Neuronal stem cell (in vitro differentiated cells): ENCODE results near the gene DLGAP4.
"Not testable (repeated sequence)": the region's sequence is repeated elsewhere in the genome, so short reads cannot be mapped to it uniquely, and the experiment has no call there.

Source experiments
- DNase-seq: peaks from one replicate; pipeline ENCODE4 v3.0.0-alpha.2; 2013; ENCODE audit warnings: low spot score
- H2AFZ ChIP-seq: one replicate; pipeline ENCODE4 v1.6.1; 2013; ENCODE audit warnings: mild to moderate bottlenecking, low read length, inconsistent platforms
- H2AK5ac ChIP-seq: 2 replicates; pipeline ENCODE4 v1.6.1; 2013; ENCODE audit warnings: low read depth, mild to moderate bottlenecking, inconsistent platforms, low read length, moderate library complexity, mixed read lengths
- H2BK120ac ChIP-seq: 2 replicates; pipeline ENCODE4 v1.6.1; 2013; ENCODE audit warnings: low read depth, mild to moderate bottlenecking, inconsistent platforms, low read length, moderate library complexity, mixed read lengths
- H2BK12ac ChIP-seq: one replicate; pipeline ENCODE4 v1.6.1; 2013; ENCODE audit warnings: low read length, inconsistent platforms
- H2BK15ac ChIP-seq: 2 replicates; pipeline ENCODE4 v1.6.1; 2013; ENCODE audit warnings: mild to moderate bottlenecking, low read length, inconsistent platforms, mixed read lengths
- H2BK5ac ChIP-seq: one replicate; pipeline ENCODE4 v1.6.1; 2013; ENCODE audit warnings: inconsistent platforms, mild to moderate bottlenecking, low read length, moderate library complexity
- H3K14ac ChIP-seq: one replicate; pipeline ENCODE4 v1.6.1; 2013; ENCODE audit warnings: low read length, inconsistent platforms
- H3K18ac ChIP-seq: 2 replicates; pipeline ENCODE4 v1.6.1; 2013; ENCODE audit warnings: low read length, inconsistent platforms
- H3K23ac ChIP-seq: 2 replicates; pipeline ENCODE4 v1.6.1; 2013; ENCODE audit warnings: low read depth, mild to moderate bottlenecking, mixed read lengths, low read length, inconsistent platforms; ENCODE audit not compliant: poor library complexity
- H3K27ac ChIP-seq: replicated peaks from 3 replicates; pipeline ENCODE4 v1.5.1; 2013; ENCODE audit warnings: low read length, inconsistent platforms
- H3K27me3 ChIP-seq, 3 experiments: 2 replicates each; pipeline ENCODE4 v1.6.1; 2013; ENCODE audit warnings: low read length in 3 of 3, mild to moderate bottlenecking in 2 of 3, inconsistent platforms in 1 of 3, low read depth in 1 of 3, mixed read lengths in 1 of 3, moderate library complexity in 1 of 3; ENCODE audit not compliant: control insufficient read depth in 3 of 3, insufficient read depth in 3 of 3
- H3K36me3 ChIP-seq, 2 donors: replicated peaks in 1 of 2; 2 replicates each; pipeline ENCODE4 v1.6.1; 2013; ENCODE audit warnings: low read length in 2 of 2; ENCODE audit not compliant: control insufficient read depth in 2 of 2, insufficient read depth in 2 of 2
- H3K4ac ChIP-seq: 2 replicates; pipeline ENCODE4 v1.6.1; 2013; ENCODE audit warnings: inconsistent platforms, mild to moderate bottlenecking, low read length, moderate library complexity
- H3K4me1 ChIP-seq, 2 donors: 1 replicate in 1 of 2; 2 replicates in 1 of 2; pipeline ENCODE4 v1.6.1; 2013; ENCODE audit warnings: low read length in 2 of 2, low read depth in 1 of 2; ENCODE audit not compliant: control insufficient read depth in 2 of 2, insufficient read depth in 1 of 2
- H3K4me2 ChIP-seq: one replicate; pipeline ENCODE4 v1.6.1; 2013; ENCODE audit warnings: mild to moderate bottlenecking, low read length, inconsistent platforms; ENCODE audit not compliant: insufficient read depth, poor library complexity, severe bottlenecking
- H3K4me3 ChIP-seq, 2 donors: 2 replicates each; pipeline ENCODE4 v1.5.1; 2013; ENCODE audit warnings: low read length in 2 of 2, mild to moderate bottlenecking in 2 of 2, inconsistent platforms in 1 of 2, moderate library complexity in 1 of 2
- H3K79me1 ChIP-seq: one replicate; pipeline ENCODE4 v1.6.1; 2013; ENCODE audit warnings: low read depth, mild to moderate bottlenecking, inconsistent platforms, low read length, moderate library complexity
- H3K9ac ChIP-seq: one replicate; pipeline ENCODE4 v1.6.1; 2013; ENCODE audit warnings: mild to moderate bottlenecking, low read depth, low read length, inconsistent platforms; ENCODE audit not compliant: poor library complexity
- H3K9me3 ChIP-seq, 2 donors: replicated peaks in 1 of 2; 2 replicates each; pipeline versions ENCODE3 to v1.6.1; 2013; ENCODE audit warnings: low read length in 2 of 2, mild to moderate bottlenecking in 2 of 2, inconsistent platforms in 1 of 2, low read depth in 1 of 2, mixed read lengths in 1 of 2, moderate library complexity in 1 of 2; ENCODE audit not compliant: control insufficient read depth in 2 of 2, insufficient read depth in 1 of 2
- H4K8ac ChIP-seq: one replicate; pipeline ENCODE4 v1.6.1; 2013; ENCODE audit warnings: low read depth, mild to moderate bottlenecking, inconsistent platforms, low read length, moderate library complexity
- H4K91ac ChIP-seq: one replicate; pipeline ENCODE4 v1.6.1; 2013; ENCODE audit warnings: low read length, low read depth, mild to moderate bottlenecking, inconsistent platforms; ENCODE audit not compliant: poor library complexity
- WGBS, 2 donors: extraction: QIAGEN DNeasy Blood & Tissue Kit; methylation state at CpG; one replicate each; pipeline ENCODE4 v1.1.7; 2013; ENCODE audit warnings: missing lambda C conversion rate in 2 of 2, mixed read lengths in 1 of 2; ENCODE audit not compliant: insufficient read length in 2 of 2, insufficient replicate concordance in 1 of 2; ENCODE audit errors: extremely low coverage in 2 of 2; 5-methylcytosine and 5-hydroxymethylcytosine counted together

The DLGAP4 gene

DNA sequence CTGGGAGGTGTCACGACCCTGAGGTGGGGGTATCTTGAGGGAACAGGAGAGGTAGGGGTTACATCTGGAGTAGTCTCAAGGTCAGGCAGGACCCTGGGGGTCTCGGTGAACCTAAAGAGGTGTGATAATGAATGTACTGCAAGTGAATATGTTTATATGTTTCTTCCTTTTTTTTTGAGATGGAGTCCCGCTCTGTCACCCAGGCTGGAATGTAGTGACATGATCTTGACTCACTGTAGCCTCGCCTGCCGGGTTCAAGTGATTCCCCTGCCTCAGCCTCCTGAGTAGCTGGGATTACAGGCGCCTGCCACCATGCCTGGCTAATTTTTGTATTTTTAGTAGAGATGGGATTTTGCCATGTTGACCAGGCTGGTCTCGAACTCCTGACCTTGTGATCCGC lies 168.9 kb downstream of the DLGAP4 start:
- peaks cover 0 to 66% of the 10 kb centered on the region in 2 donors for H3K36me3 ChIP-seq
- DNase-seq, H3K4me1 ChIP-seq, H3K9ac ChIP-seq, H3K4ac ChIP-seq, H2BK120ac ChIP-seq, H2BK12ac ChIP-seq, H3K4me3 ChIP-seq, H2AK5ac ChIP-seq, H3K18ac ChIP-seq, H3K4me2 ChIP-seq, H2BK5ac ChIP-seq, H3K23ac ChIP-seq, H3K79me1 ChIP-seq, H2BK15ac ChIP-seq, H3K27ac ChIP-seq, H3K14ac ChIP-seq, H4K91ac ChIP-seq, H3K27me3 ChIP-seq, H2AFZ ChIP-seq, H3K9me3 ChIP-seq, H4K8ac ChIP-seq: not testable (repeated sequence)
- WGBS, 2 donors = no CpG with 5 or more reads among the region's 8 CpGs

DNA sequence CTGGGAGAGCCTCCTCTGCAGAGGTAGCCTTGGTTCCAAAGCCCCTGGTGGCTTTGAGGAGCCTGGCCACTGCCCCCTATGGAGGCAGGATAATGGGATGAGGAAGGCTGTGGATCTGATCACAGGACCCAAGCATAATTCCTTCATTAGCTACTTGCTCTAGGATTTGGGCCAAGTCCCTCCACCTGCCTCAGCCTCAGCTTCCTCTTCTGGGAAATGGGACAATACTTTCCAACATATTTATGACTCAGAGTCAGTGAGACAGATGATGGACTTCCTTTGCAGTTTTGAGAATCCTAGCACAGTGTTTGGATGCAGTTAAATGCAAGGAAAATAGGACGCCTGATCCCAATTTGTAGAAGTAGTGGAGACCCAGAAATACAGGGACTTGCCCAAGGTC lies 171.3 kb downstream of the DLGAP4 start:
- Histone ChIP-seq H2AK5ac (no peak overlapping the region), H4K8ac (no peak overlapping the region), H2BK12ac (no peak overlapping the region), H3K23ac (no peak overlapping the region), H3K4me2 (no peak overlapping the region), H3K4me3 (no peak overlapping the region), H3K14ac (no peak overlapping the region), H3K9me3 (no peaks in the 10 kb centered on the region), H3K27ac (no peak overlapping the region), H4K91ac (no peak overlapping the region), H3K36me3 (peaks cover 2 to 81% of the 10 kb centered on the region in 2 donors), H3K4me1 (peaks cover 0 to 7% of the 10 kb centered on the region in 2 donors), H2BK120ac (no peak overlapping the region), H3K79me1 (peaks cover 8% of the 10 kb centered on the region), H2AFZ (no peak overlapping the region), H2BK15ac (no peak overlapping the region), H3K27me3 (no peaks in the 10 kb centered on the region), H3K4ac (no peak overlapping the region), H2BK5ac (no peak overlapping the region), H3K9ac (no peak overlapping the region), H3K18ac (no peak overlapping the region)
- WGBS, 2 donors = no CpG with 5 or more reads among the region's 1 CpG
- DNase-seq = no peak

DNA sequence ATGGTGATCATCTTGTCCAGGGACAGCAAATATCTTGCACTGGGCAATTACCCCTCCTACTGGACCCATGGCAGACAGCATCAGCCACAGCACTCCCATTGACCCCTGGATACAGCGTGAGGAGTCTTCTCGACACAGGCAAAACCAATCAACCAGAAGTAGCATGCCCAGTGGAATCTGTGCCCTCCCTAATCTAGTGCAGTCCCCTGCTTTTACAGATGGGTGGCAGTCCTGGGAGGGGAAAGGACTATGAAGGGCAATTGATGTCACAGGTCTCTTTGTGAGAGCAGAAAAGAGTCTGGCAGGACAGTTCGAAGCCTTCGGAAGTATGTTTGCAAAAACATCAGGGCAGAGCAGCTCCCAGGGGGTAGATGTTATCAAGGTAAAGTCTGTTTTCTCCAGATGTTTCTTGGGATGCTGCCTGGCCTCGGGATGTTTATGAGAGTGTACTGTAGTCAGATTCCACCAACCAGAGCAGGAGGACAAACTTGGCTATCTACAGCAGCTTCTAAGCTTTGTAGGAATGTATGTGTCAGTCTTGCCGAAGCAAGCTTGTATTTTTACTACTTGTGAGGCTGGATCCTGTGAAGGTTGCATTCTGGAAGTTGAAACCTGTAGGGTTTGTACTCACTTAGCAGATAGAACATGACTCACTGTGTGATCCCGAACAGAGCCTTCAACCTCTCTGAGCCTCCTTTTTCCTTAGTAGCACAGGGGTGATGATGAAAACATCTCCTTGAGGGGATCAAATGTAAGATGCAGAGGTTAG lies 172.2 kb downstream of the DLGAP4 start:
- no peak overlapping the region for H3K27ac ChIP-seq
- H2BK120ac ChIP-seq = no peak overlapping the region
- no peaks in the 10 kb centered on the region for H3K27me3 ChIP-seq
- no peak for DNase-seq
- no peak overlapping the region for H3K23ac ChIP-seq
- WGBS, 2 donors = no CpG with 5 or more reads among the region's 7 CpGs
- H2BK5ac ChIP-seq = no peak overlapping the region
- no peaks in the 10 kb centered on the region for H3K9me3 ChIP-seq
- no peak overlapping the region for H2AK5ac ChIP-seq
- no peak overlapping the region for H2BK12ac ChIP-seq
- peaks cover 8% of the 10 kb centered on the region for H3K79me1 ChIP-seq
- H3K4me1 ChIP-seq = peaks cover 0 to 7% of the 10 kb centered on the region in 2 donors
- H3K36me3 ChIP-seq = peaks cover 2 to 81% of the 10 kb centered on the region in 2 donors
- H2AFZ ChIP-seq = no peak overlapping the region
- H4K8ac ChIP-seq = no peak overlapping the region
- no peak overlapping the region for H3K4me3 ChIP-seq
- H3K18ac ChIP-seq = no peak overlapping the region
- no peak overlapping the region for H2BK15ac ChIP-seq
- no peak overlapping the region for H3K4ac ChIP-seq
- no peak overlapping the region for H3K4me2 ChIP-seq
- H3K14ac ChIP-seq = no peak overlapping the region
- no peak overlapping the region for H4K91ac ChIP-seq
- no peak overlapping the region for H3K9ac ChIP-seq

DNA sequence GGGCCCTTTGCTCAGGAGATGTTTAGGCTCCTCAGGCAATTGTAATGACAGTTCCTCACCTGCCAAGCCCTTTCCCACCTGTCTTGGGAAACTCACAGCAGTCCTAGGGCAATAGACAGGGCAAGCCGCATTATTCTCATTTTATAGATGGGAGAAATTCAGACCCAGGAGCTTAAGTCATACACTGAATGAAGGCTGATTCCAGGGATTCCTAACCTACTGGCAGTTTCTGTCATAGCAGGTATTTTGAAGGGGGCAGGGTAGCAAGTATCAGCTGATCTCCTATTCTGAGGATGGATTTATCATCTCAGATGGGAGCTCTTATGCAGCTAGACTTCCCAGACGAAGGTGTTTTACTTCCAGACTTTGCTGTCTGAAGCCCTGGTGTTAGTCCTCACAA lies 173.8 kb downstream of the DLGAP4 start:
- WGBS, 2 donors = no CpG with 5 or more reads among the region's 2 CpGs
- Histone ChIP-seq H3K14ac (no peak overlapping the region), H3K4me1 (peaks cover 0 to 7% of the 10 kb centered on the region in 2 donors), H2AK5ac (no peak overlapping the region), H4K8ac (no peak overlapping the region), H2BK5ac (no peak overlapping the region), H3K36me3 (peaks cover 2 to 81% of the 10 kb centered on the region in 2 donors), H3K4me3 (no peak overlapping the region), H3K9ac (no peak overlapping the region), H4K91ac (no peak overlapping the region), H3K4me2 (no peak overlapping the region), H3K27ac (no peak overlapping the region), H3K18ac (no peak overlapping the region), H3K79me1 (peaks cover 6% of the 10 kb centered on the region), H2BK12ac (no peak overlapping the region), H2BK15ac (no peak overlapping the region), H3K23ac (no peak overlapping the region), H2BK120ac (no peak overlapping the region), H2AFZ (no peak overlapping the region), H3K4ac (no peak overlapping the region), H3K9me3 (no peaks in the 10 kb centered on the region), H3K27me3 (no peaks in the 10 kb centered on the region)
- no peak for DNase-seq
